DMS79 treated with DMSO at 0.1 percent for 48 hours (cell line): ENCODE measurements around the gene TMOD3.

Source experiments
- DNase-seq: peaks from one replicate; lab custom pipeline; 2025; lab: John Stamatoyannopoulos, UW

TMOD3 gene

DNA sequence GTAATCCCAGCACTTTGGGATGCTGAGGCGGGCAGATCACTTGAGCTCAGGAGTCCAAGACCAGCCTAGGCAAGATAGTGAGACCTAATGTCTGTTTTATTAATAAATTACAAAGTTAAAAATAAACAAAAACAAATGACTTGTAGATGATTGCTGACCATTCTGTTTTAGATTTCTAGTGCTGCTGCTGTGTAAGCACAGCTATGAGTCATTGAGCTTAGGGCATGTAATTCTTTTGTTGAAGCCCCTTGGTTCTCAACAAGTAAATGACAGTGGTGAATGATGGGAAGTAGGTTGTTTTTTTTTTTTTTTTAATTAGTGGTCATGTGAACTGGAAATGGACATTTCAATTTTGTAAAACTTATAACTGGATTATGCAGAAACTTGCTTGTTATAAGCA is 78.9 kb downstream of the TMOD3 start:
- DNase-seq, result no peak

DNA sequence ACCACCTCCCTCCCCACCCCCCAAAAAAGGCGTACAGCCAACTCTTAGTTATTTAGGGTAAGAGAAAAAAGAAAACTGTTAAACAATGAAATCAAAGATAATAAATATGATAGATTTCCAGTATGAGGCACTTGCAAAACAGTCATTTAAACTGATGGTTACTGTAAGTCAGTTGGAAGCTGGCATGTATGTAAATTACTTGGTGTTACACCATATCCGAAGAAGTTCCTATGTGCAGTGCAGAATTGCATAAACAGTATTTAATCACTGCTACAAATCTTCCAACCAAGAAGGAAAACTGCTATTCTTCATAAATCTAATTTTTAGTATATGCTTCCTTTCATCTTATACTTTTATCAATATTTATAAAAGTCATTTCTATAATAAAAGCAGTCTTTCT is 80.1 kb downstream of the TMOD3 start:
- no peak for DNase-seq

DNA sequence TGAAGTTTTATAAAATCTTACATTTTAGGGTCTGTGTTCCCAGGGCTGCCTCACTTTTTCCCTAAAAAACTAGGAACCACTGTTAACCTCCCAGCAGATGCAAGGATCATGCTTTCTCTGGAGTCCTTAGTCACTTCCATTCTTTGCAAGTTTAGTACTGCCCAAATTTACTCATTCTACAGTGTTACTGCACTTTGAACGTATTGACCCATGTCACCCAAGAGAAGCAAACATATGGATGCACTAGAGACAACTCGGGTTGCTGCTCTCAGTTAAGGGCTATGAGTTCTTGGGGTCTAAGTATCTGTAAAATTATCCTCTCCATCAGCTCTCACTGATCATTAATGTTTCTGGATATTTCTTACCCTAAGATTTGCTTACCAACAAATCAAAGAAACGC is 83.1 kb downstream of the TMOD3 start:
- no peak for DNase-seq

DNA sequence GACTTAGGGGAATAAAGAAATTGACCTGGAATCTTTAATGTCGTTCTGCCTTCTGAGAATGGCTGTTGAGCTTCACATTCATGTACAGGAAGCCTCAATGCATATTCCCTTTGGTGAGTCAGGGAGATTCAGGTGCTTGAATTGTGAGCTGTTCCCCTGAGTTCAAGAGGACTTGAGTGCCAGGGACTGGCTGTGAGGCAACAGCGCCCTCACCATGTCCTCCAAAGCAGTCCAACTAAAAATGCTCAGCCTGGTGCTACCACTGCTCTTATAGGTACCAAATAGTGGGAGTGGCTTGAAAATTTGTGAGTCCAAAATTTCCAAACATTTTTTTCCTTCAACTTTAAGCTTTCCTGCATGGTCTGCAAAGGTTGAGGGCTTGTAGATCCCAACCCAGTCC is 88.0 kb downstream of the TMOD3 start:
- DNase-seq, result no peak

DNA sequence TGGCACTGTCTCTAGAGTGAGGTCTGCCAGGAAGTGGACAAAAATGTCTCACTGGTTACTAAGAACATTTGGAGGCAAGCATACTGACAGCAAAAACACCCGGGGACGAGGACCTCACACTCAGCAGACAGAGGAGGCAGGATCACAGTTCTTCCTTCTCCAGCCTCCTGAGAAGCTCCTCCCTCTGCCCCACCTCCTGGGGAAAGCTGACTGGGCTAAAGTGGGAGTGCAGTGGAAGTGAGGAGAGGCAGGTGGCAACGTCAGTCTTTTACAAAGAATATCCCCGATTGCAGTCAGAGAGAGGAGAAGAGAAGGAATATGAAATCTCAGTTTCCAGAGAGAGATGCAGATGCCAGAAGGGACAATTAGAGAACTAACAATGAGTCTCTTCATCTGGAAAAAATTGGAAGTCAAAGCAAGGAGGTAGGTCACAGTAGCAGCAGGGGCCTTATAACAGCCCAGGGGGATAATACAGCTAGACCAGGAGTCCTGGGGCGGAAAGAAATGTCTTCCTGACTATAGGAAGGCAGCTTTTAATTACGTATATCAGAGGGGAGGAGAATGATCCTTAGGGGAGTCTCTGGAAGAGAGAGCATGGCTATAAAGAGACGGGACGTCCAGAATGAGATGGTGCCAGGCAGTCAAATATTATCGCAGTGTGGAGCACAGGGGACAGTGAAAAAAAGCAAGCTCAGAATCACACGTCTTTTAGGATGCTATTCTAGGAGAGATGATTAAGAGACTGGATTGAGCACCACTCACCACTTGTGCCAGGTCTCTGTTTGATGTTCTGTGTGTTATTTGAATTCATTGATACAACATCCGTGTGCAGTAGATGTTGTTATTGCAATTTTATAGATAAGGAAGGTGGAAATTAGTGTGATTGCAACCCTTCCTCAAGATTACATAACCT is 95.0 kb downstream of the TMOD3 start:
- no peak for DNase-seq

DNA sequence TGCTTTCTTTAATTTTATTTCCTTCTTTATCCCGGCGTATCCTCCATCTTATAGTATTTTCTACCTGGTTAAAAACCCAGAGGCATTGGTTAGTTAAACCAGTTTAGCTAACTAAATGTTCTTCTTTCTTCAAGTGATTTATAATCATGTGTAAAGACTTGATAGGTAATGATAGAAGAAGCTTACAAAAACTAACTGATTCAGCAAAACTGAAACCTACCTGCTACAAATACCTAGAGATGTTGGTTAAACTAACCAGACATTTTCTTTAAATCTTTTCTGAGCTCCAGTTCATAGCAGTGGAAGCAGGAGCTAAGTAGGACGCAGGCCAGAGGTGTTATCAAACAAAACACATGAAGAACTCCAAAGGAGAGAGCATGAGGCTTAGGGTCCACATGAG is 97.4 kb downstream of the TMOD3 start:
- no peak for DNase-seq

DNA sequence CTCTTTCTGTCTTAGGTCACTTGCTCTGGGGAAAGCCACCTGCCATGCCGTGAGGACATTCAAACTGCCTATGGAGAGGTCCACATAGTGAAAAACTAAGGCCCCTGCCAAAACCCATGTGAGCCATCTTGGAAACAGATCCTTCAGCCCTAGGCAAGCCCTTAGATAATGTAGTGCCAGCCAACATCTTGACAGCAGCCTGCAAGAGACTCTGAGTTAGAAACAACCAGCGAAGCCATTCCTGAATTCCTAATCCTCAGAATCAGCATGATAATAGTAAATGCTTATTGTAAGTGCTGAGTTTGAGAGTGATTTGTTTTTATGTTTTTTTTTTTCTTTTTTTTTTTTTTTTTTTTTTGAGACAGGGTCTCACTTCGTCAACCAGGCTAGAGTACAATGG is 101.6 kb downstream of the TMOD3 start:
- DNase-seq, result no peak

DNA sequence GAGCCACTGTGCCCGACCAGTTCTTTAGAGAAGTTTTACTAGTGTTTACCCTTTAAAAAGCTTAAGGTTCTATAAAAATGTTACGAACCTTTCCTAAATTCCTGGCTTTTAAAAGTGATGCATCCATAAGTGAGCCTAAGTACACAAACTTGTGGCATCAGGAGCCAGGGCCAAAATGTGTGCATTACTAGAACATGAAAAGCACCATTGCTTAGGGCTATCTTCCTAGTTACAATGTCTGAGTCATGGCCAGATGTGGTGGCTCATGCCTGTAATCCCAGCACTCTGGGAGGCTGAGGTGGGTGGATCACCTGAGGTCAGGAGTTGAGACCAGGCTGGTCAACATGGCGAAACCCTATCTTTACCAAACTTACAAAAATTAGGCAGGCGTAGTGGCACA is 102.2 kb downstream of the TMOD3 start:
- no peak for DNase-seq

DNA sequence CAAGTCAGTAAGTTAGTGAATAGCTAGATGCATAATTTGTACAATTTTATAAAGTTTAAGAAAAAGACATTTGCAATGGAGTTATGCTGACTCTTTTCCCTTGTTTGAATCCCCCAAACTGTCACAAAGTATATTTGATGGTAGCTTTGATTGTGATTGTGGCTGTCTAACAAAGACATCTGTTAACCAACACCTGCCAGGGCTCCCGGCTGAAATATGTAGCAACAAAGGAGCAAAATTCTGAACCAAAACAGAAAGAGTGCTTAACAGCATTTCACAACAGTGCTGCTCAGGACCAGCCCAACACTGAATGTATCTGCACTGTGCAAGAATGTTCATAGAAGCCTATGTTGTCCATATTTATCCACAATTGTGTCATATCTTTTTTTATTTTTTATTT is 102.7 kb downstream of the TMOD3 start:
- no peak for DNase-seq

DNA sequence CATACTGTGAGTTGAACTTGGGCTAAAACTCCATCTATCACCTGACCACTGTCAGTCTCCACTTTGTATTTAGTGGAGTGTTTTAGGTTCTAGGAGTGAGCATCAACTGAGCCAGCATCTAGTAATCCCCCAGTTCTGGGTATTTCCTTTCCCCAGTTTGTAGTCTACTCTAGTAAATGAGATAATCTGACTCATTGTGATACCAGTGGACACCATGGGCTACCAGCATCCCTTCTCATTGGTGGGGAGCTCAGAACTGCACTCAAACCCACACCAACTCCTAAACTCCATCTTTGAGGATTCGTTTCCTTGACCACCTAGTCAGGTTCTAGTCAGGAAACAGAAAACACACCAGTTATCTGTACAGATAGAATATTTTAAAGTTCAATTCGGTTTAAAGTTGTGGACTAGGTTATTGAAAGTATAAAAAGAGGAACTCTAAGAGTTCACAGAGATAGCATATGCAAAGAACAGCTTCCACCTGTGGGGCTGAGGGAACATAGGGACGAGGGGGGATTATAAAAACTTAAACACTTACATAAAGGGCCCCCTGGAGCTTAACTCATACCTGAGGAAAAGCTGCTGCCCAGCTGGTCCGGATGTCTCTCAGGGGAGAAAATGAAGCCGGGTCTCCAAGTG is 106.1 kb downstream of the TMOD3 start:
- DNase-seq, result no peak

DNA sequence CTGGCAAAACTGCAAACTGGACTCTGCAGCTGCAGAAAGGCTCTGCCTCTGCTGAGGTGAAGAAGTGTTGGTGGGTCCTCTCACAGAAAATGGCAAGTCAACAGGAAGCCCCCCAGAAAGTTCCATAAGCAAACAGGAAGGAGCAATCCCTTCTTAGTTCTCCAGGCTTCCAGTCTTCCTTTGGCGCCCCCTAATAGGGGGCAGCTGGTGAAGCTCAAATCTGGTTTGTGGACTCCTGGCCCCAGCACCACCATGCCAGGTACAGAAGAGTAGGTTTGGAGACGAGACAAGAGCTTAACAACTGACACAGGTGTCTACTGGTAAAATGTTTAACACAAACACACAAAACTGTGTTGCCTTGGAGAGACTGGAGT is 106.6 kb downstream of the TMOD3 start:
- DNase-seq, result no peak

DNA sequence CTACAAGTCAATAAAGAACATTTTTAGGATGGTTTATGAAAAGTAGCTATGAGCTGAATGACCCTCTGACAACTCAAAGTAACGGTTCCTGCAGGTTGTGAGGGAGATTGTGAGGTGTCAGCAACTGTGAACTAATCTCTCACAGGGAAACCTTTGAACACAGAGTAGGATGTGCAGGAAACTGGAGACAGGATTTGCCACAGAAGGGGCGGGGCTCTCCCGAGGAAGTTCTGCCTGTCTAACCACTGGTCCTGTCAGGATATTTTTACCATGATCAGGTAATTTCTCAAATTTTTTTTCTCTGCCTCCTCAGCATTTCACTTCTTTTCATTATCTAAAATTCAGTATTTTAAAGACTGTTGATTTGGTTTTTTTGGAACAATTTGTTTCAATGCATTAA is 108.8 kb downstream of the TMOD3 start:
- no peak for DNase-seq

DNA sequence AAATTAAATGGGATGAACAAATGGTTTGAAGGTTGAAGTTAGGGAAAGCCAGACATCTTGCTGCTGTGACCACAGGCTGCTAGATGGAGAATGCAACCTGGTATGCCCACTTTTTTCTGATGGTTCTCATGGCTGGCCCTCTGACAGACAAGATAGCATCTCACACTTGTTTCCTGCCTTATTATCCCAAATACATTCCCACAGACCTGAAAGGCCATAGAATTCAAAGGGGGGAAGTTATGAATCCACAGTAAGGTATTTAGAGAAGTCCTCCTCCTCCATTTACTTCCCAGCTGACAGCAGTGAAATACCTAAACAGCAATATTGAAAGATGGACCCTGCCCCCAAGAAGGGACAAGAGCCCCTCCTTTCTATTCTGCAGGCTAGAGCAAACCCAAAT is 109.8 kb downstream of the TMOD3 start:
- DNase-seq, result no peak

DNA sequence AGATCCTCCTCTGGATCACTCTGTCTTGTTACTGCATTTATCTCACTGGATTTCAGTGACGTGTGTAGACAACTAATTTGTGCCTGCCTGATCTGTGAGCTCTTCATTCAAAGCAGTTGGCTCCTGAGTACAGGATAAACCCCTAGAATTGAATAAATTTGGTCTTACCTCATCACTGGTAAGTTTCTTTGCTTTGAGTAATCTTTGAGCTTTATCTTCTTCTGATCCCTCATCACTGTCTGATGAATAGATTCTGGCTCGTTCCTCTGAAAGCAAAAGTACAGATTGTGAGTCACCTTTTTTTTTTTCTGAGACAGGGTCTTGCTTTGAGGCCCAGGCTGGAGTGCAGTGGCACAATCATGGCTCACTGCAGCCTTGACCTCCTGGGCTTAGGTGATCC is 117.7 kb downstream of the TMOD3 start:
- DNase-seq, result no peak

DNA sequence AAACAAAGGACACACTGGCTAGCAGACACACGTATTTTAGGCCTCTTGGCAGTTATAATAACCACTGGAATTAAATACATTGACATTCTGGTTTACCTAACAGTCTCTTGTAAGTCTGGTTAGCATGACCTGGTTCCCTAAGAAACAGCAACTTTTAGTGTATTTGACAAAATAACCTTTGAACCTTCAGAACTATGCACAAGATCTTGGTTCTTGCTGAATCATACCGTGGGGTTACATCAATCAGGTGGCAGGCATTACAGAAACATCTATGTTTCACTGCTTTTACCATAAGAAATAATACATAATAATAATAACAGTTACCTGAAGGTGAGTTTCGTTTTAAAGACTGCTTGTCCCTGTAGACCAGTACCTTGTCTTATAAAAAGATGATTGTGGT is 123.4 kb downstream of the TMOD3 start:
- DNase-seq, result no peak

DNA sequence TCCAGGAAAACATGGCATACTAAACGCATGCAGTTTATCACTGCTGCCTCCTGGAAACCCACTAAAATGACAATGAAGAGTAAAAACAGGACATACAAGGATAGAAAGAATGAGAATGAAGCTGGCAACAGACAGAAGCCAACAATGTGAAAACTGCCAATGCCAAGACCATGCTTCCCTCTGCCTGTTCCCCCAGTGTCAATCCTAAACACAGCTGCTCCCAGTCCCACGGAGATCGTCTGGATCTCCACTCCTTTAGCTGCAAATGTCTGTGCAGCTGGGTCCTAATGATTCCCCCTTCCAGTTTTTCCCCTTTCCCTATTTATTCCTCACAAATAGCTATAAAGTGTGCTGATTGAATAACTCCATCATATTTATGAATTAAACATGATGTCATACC is 126.1 kb downstream of the TMOD3 start:
- no peak for DNase-seq
